SHP77 treated with DMSO at 0.1 percent for 48 hours (cell line): ENCODE data around the gene FARP1.

ENCODE experiments used
- DNase-seq: peaks from one replicate; lab custom pipeline; 2025; lab: John Stamatoyannopoulos, UW

Gene FARP1

GRCh38 chr13:98442391-98443230 lies 299.7 kb downstream of the FARP1 start:
- DNase-seq: no peak

- no peak for DNase-seq
Observed at GRCh38 chr13:98443329-98443728, 300.4 kb downstream of the FARP1 start.

- DNase-seq: no peak
Observed at GRCh38 chr13:98443800-98444325, 301.0 kb downstream of the FARP1 start.

- no peak for DNase-seq
Observed at GRCh38 chr13:98444381-98444780, 301.5 kb downstream of the FARP1 start.

GRCh38 chr13:98445340-98446233 lies 302.7 kb downstream of the FARP1 start:
- peak; percentile 40 for DNase-seq

- DNase-seq: no peak
Observed at GRCh38 chr13:98446234-98446621, 303.3 kb downstream of the FARP1 start.

- DNase-seq: no peak
Observed at GRCh38 chr13:98447130-98447529, 304.2 kb downstream of the FARP1 start.

GRCh38 chr13:98447881-98448641 lies 305.2 kb downstream of the FARP1 start:
- DNase-seq: no peak

GRCh38 chr13:98448642-98448928 lies 305.7 kb downstream of the FARP1 start:
- DNase-seq: no peak

GRCh38 chr13:98449273-98449672 lies 306.4 kb downstream of the FARP1 start:
- no peak for DNase-seq

GRCh38 chr13:98450026-98450425 lies 307.1 kb downstream of the FARP1 start:
- no peak for DNase-seq

- DNase-seq: no peak
Observed at GRCh38 chr13:98450539-98451111, 307.7 kb downstream of the FARP1 start.

GRCh38 chr13:98451676-98452470 lies 309.0 kb downstream of the FARP1 start:
- DNase-seq: no peak

- DNase-seq: no peak
Observed at GRCh38 chr13:98452851-98453843, 310.3 kb downstream of the FARP1 start.

GRCh38 chr13:98454389-98454881 lies 311.5 kb downstream of the FARP1 start:
- no peak for DNase-seq

GRCh38 chr13:98456413-98456845 lies 313.5 kb downstream of the FARP1 start:
- no peak for DNase-seq

- DNase-seq: no peak
Observed at GRCh38 chr13:98457053-98457452, 314.2 kb downstream of the FARP1 start.

- DNase-seq: no peak
Observed at GRCh38 chr13:98458431-98458830, 315.5 kb downstream of the FARP1 start.

GRCh38 chr13:98459171-98459681 lies 316.3 kb downstream of the FARP1 start:
- DNase-seq: no peak
